Skeletal muscle tissue (tissue), 4 donors: ENCODE results near the gene GPR84. TPM values are rescaled to one million over a fixed set of nuclear protein-coding genes. Genes with fewer than 3 reads are reported as not detected.

ENCODE experiments used
- H3K27ac ChIP-seq: one replicate; pipeline ENCODE4 v1.7.0; 2013; ENCODE audit warnings: mild to moderate bottlenecking, low read depth, low read length, inconsistent platforms
- H3K27me3 ChIP-seq, 3 donors: one replicate each; pipeline ENCODE4 v1.7.0; 2013; ENCODE audit warnings: low read length in 3 of 3; ENCODE audit not compliant: control insufficient read depth in 3 of 3, insufficient read depth in 3 of 3
- H3K36me3 ChIP-seq, 3 donors: one replicate each; pipeline ENCODE4 v1.7.0; 2013; ENCODE audit warnings: low read length in 3 of 3; ENCODE audit not compliant: control insufficient read depth in 3 of 3, insufficient read depth in 3 of 3
- H3K4me1 ChIP-seq, 3 donors: one replicate each; pipeline ENCODE4 v1.7.0; 2013; ENCODE audit warnings: low read length in 3 of 3, mild to moderate bottlenecking in 3 of 3; ENCODE audit not compliant: control insufficient read depth in 3 of 3, insufficient read depth in 3 of 3
- H3K4me3 ChIP-seq, 3 donors: one replicate each; pipeline ENCODE4 v1.7.0; 2013; ENCODE audit warnings: low read length in 3 of 3
- H3K9ac ChIP-seq, 3 donors: one replicate each; pipeline ENCODE4 v1.7.0; 2013; ENCODE audit warnings: low read length in 3 of 3, mild to moderate bottlenecking in 3 of 3, moderate library complexity in 2 of 3, low read depth in 1 of 3
- H3K9me3 ChIP-seq, 3 donors: one replicate each; pipeline ENCODE4 v1.7.0; 2013; ENCODE audit warnings: low read length in 3 of 3; ENCODE audit not compliant: control insufficient read depth in 3 of 3
- total RNA-seq: library from RNA; depleted of rRNA; stranded (reverse); fragments of >200 nt; gene quantifications from one replicate; pipeline ENCODE4 v1.2.3, GENCODE V29; 2014
- donor health status: Osteomylitis.

Gene GPR84
- total RNA-seq, 1 donor from 2014 or later, result not detected

GRCh38 chr12:54393207-54393609 lies 28.9 kb upstream of the GPR84 start:
- H3K36me3 ChIP-seq, result peaks cover 20 to 31% (median 26%) of the 10 kb centered on the region in 3 donors
- H3K4me3 ChIP-seq, result no peak overlapping the region
- peaks cover 4 to 16% (median 7%) of the 10 kb centered on the region in 3 donors for H3K4me1 ChIP-seq
- H3K9me3 ChIP-seq, result no peaks in the 10 kb centered on the region
- H3K27me3 ChIP-seq, result no peaks in the 10 kb centered on the region
- no peak overlapping the region for H3K9ac ChIP-seq
- H3K27ac ChIP-seq, result no peak overlapping the region

GRCh38 chr12:54392485-54393206 lies 28.4 kb upstream of the GPR84 start:
- peaks cover 14 to 26% (median 21%) of the 10 kb centered on the region in 3 donors for H3K36me3 ChIP-seq
- H3K9me3 ChIP-seq, result no peaks in the 10 kb centered on the region
- peaks cover 4 to 22% (median 10%) of the 10 kb centered on the region in 3 donors for H3K4me1 ChIP-seq
- H3K27me3 ChIP-seq, result no peaks in the 10 kb centered on the region
- H3K27ac ChIP-seq, result no peak overlapping the region
- no peak overlapping the region for H3K4me3 ChIP-seq
- no peak overlapping the region for H3K9ac ChIP-seq

- Histone ChIP-seq H3K9ac (no peak overlapping the region), H3K27me3 (no peaks in the 10 kb centered on the region), H3K27ac (no peak overlapping the region), H3K9me3 (no peaks in the 10 kb centered on the region), H3K4me3 (no peak overlapping the region), H3K36me3 (peaks cover 0 to 12% (median 6%) of the 10 kb centered on the region in 3 donors), H3K4me1 (peaks cover 18 to 36% (median 28%) of the 10 kb centered on the region in 3 donors)
Observed at GRCh38 chr12:54390668-54391551, 26.6 kb upstream of the GPR84 start.

- H3K27ac ChIP-seq, result no peak overlapping the region
- H3K4me3 ChIP-seq, result no peak overlapping the region
- H3K4me1 ChIP-seq, result peaks cover 23 to 40% (median 33%) of the 10 kb centered on the region in 3 donors
- H3K36me3 ChIP-seq, result peaks cover 0 to 7% (median 2%) of the 10 kb centered on the region in 3 donors
- H3K9ac ChIP-seq, result no peak overlapping the region
- no peaks in the 10 kb centered on the region for H3K27me3 ChIP-seq
- no peaks in the 10 kb centered on the region for H3K9me3 ChIP-seq
Observed at GRCh38 chr12:54390176-54390667, 25.9 kb upstream of the GPR84 start.

- Histone ChIP-seq H3K27me3 (no peaks in the 10 kb centered on the region), H3K9me3 (no peaks in the 10 kb centered on the region), H3K9ac (no peak overlapping the region), H3K27ac (no peak overlapping the region), H3K36me3 (peaks cover 0 to 3% (median 0%) of the 10 kb centered on the region in 3 donors), H3K4me3 (no peak overlapping the region), H3K4me1 (peaks cover 28 to 44% (median 38%) of the 10 kb centered on the region in 3 donors)
Observed at GRCh38 chr12:54389607-54390175, 25.4 kb upstream of the GPR84 start.

GRCh38 chr12:54389134-54389508 lies 24.8 kb upstream of the GPR84 start:
- no peaks in the 10 kb centered on the region for H3K27me3 ChIP-seq
- H3K4me1 ChIP-seq, result peaks cover 29 to 50% (median 44%) of the 10 kb centered on the region in 3 donors
- peaks cover 0 to 3% (median 0%) of the 10 kb centered on the region in 3 donors for H3K36me3 ChIP-seq
- no peak overlapping the region for H3K4me3 ChIP-seq
- H3K9me3 ChIP-seq, result no peaks in the 10 kb centered on the region
- no peak overlapping the region for H3K27ac ChIP-seq
- no peak overlapping the region for H3K9ac ChIP-seq

- H3K27me3 ChIP-seq, result no peaks in the 10 kb centered on the region
- H3K4me3 ChIP-seq, result no peak overlapping the region
- no peaks in the 10 kb centered on the region for H3K9me3 ChIP-seq
- H3K27ac ChIP-seq, result no peak overlapping the region
- H3K36me3 ChIP-seq, result peaks cover 0 to 3% (median 0%) of the 10 kb centered on the region in 3 donors
- peaks cover 29 to 52% (median 49%) of the 10 kb centered on the region in 3 donors for H3K4me1 ChIP-seq
- H3K9ac ChIP-seq, result no peak overlapping the region
Observed at GRCh38 chr12:54388237-54389133, 24.2 kb upstream of the GPR84 start.

- peak overlapping the region; percentile 81 for H3K27ac ChIP-seq
- no peak overlapping the region for H3K4me3 ChIP-seq
- H3K27me3 ChIP-seq, result no peaks in the 10 kb centered on the region
- peaks cover 29 to 57% (median 57%) of the 10 kb centered on the region in 3 donors for H3K4me1 ChIP-seq
- no peaks in the 10 kb centered on the region for H3K9me3 ChIP-seq
- H3K9ac ChIP-seq, result no peak overlapping the region
- no peaks in the 10 kb centered on the region for H3K36me3 ChIP-seq
Observed at GRCh38 chr12:54387114-54387467, 22.8 kb upstream of the GPR84 start.
